ENCODE data around the gene ACTR1B. TPM values are rescaled to one million over a fixed set of nuclear protein-coding genes. Genes with fewer than 3 reads are reported as not detected.
A peak's percentile ranks its signal among the peaks of the same experiment; 100 is the strongest.
"Not testable (repeated sequence)": the region's sequence is repeated elsewhere in the genome, so short reads cannot be mapped to it uniquely, and the experiment has no call there.

Gene ACTR1B
- total RNA-seq, 1 donor from 2014 or later, result 86.6 TPM

- no peak for DNase-seq (ENCODE audit: low spot score)
Observed at GRCh38 chr2:97688062-97688827, 24.4 kb upstream of the ACTR1B start.

GRCh38 chr2:97687235-97687634, 23.4 kb upstream of the ACTR1B start:
- not testable (repeated sequence) for DNase-seq (ENCODE audit: low spot score)

- DNase-seq (ENCODE audit: low spot score), result no peak
Observed at GRCh38 chr2:97678298-97678697, 14.5 kb upstream of the ACTR1B start.

GRCh38 chr2:97677480-97677879, 13.6 kb upstream of the ACTR1B start:
- no peak for DNase-seq (ENCODE audit: low spot score)

GRCh38 chr2:97676620-97677019, 12.8 kb upstream of the ACTR1B start:
- no peak for DNase-seq (ENCODE audit: low spot score)

GRCh38 chr2:97675430-97676113, 11.7 kb upstream of the ACTR1B start:
- no peak for DNase-seq (ENCODE audit: low spot score)

GRCh38 chr2:97673915-97674283, 10.1 kb upstream of the ACTR1B start:
- DNase-seq (ENCODE audit: low spot score), result no peak

- DNase-seq (ENCODE audit: low spot score), result no peak
Observed at GRCh38 chr2:97673182-97673914, 9.5 kb upstream of the ACTR1B start.

- DNase-seq (ENCODE audit: low spot score), result not testable (repeated sequence)
Observed at GRCh38 chr2:97672606-97673140, 8.8 kb upstream of the ACTR1B start.

GRCh38 chr2:97671526-97671925, 7.7 kb upstream of the ACTR1B start:
- DNase-seq (ENCODE audit: low spot score), result no peak

- no peak for DNase-seq (ENCODE audit: low spot score)
Observed at GRCh38 chr2:97670471-97670870, 6.6 kb upstream of the ACTR1B start.

GRCh38 chr2:97669448-97669847, 5.6 kb upstream of the ACTR1B start, which contains the start of gene C2orf92:
Gene C2orf92 (plus strand): TSS chr2:97669713. CDS start chr2:97669789, 76 bp downstream.
- no peak for DNase-seq (ENCODE audit: low spot score)

- no peak for DNase-seq (ENCODE audit: low spot score)
Observed at GRCh38 chr2:97664636-97664970, 759 bp upstream of the ACTR1B start.

- DNase-seq (ENCODE audit: low spot score), result no peak
Observed at GRCh38 chr2:97663626-97663961, 250 bp downstream of the ACTR1B start.

GRCh38 chr2:97662895-97663625, 784 bp downstream of the ACTR1B start:
- peak; percentile 53 for DNase-seq (ENCODE audit: low spot score)

GRCh38 chr2:97662386-97662894, 1.4 kb downstream of the ACTR1B start:
- no peak for DNase-seq (ENCODE audit: low spot score)

GRCh38 chr2:97661927-97662326, 1.9 kb downstream of the ACTR1B start:
- no peak for DNase-seq (ENCODE audit: low spot score)

- DNase-seq (ENCODE audit: low spot score), result no peak
Observed at GRCh38 chr2:97660775-97661389, 3.0 kb downstream of the ACTR1B start.

GRCh38 chr2:97660044-97660774, 3.6 kb downstream of the ACTR1B start:
- DNase-seq (ENCODE audit: low spot score), result no peak

GRCh38 chr2:97659256-97660043, 4.4 kb downstream of the ACTR1B start:
- DNase-seq (ENCODE audit: low spot score), result no peak
